IMR-90 (cell line): ENCODE measurements around the gene PRADC1. TPM values are rescaled to one million over a fixed set of nuclear protein-coding genes. Genes with fewer than 3 reads are reported as not detected.

Experiments used
- ATAC-seq: fragments of 200-7000 bp; cut with Tn5 transposase; 2 replicates; pipeline ENCODE4 v1.9.1; 2020; ENCODE audit warnings: low read depth, mild to moderate bottlenecking, moderate library complexity
- BruUV-seq: library from RNA; stranded (reverse); fragments of 400-500 nt; replicated peaks from 2 replicates; lab custom pipeline; 2021; lab: Mats Ljungman, UMichigan
- CTCF ChIA-PET: fragments of 300-600 bp; formaldehyde crosslinking; extraction: SDS; loops from one replicate; lab custom pipeline; 2021; ENCODE audit warnings: antibody characterized with exemption; lab: Yijun Ruan, JAX
- POLR2A ChIA-PET: fragments of 300-600 bp; sonication (Branson Sonifier 250); formaldehyde crosslinking; loops from one replicate; lab custom pipeline; 2022; ENCODE audit warnings: antibody characterized with exemption; ENCODE audit not compliant: unreplicated experiment; lab: Charles Lee
- DNase-seq: peaks from one replicate; pipeline ENCODE4 v3.0.0; 2013
- H2AFZ ChIP-seq: replicated peaks from 2 replicates; pipeline ENCODE3; 2013; ENCODE audit warnings: low read length, mild to moderate bottlenecking; ENCODE audit not compliant: poor library complexity
- H2AK5ac ChIP-seq: 2 replicates; pipeline ENCODE4 v1.6.1; 2013; ENCODE audit warnings: low read depth, low read length, inconsistent platforms
- H2AK9ac ChIP-seq: replicated peaks from 2 replicates; pipeline ENCODE3; 2013; ENCODE audit warnings: mild to moderate bottlenecking, low read depth, low read length, moderate library complexity; ENCODE audit not compliant: poor library complexity
- H2BK120ac ChIP-seq: 2 replicates; pipeline ENCODE4 v1.6.1; 2013; ENCODE audit warnings: low read depth, low read length, inconsistent platforms
- H2BK15ac ChIP-seq: 3 replicates; pipeline ENCODE4 v1.6.1; 2013; ENCODE audit warnings: low read depth, low read length, inconsistent platforms
- H2BK20ac ChIP-seq: 2 replicates; pipeline ENCODE4 v1.6.1; 2013; ENCODE audit warnings: low read depth, mild to moderate bottlenecking, inconsistent platforms, low read length, moderate library complexity
- H2BK5ac ChIP-seq: 2 replicates; pipeline ENCODE4 v1.6.1; 2013; ENCODE audit warnings: mild to moderate bottlenecking, low read depth, low read length, inconsistent platforms; ENCODE audit not compliant: poor library complexity, severe bottlenecking
- H3K14ac ChIP-seq: replicated peaks from 2 replicates; pipeline ENCODE4 v1.6.1; 2013; ENCODE audit warnings: low read depth, low read length, inconsistent platforms
- H3K18ac ChIP-seq: 2 replicates; pipeline ENCODE4 v1.6.1; 2013; ENCODE audit warnings: low read depth, low read length, control low read depth
- H3K23ac ChIP-seq: 2 replicates; pipeline ENCODE4 v1.6.1; 2013; ENCODE audit warnings: low read depth, low read length, inconsistent platforms
- H3K27ac ChIP-seq: 2 replicates; pipeline ENCODE4 v1.5.1; 2013; ENCODE audit warnings: mild to moderate bottlenecking, control low read depth, low read length; ENCODE audit not compliant: insufficient read depth
- H3K27me3 ChIP-seq: 2 replicates; pipeline ENCODE4 v1.6.1; 2013; ENCODE audit warnings: low read length; ENCODE audit not compliant: control insufficient read depth, insufficient read depth
- H3K36me3 ChIP-seq: 2 replicates; pipeline ENCODE4 v1.6.1; 2013; ENCODE audit warnings: low read length, mixed read lengths; ENCODE audit not compliant: control insufficient read depth, insufficient read depth
- H3K4ac ChIP-seq: 2 replicates; pipeline ENCODE4 v1.6.1; 2013; ENCODE audit warnings: low read depth, low read length, inconsistent platforms
- H3K4me1 ChIP-seq: 2 replicates; pipeline ENCODE4 v1.6.1; 2013; ENCODE audit warnings: low read length, mixed read lengths; ENCODE audit not compliant: control insufficient read depth, insufficient read depth
- H3K4me2 ChIP-seq: 2 replicates; pipeline ENCODE4 v1.6.1; 2013; ENCODE audit warnings: low read depth, mild to moderate bottlenecking, control low read depth, low read length, moderate library complexity
- H3K4me3 ChIP-seq: 2 replicates; pipeline ENCODE4 v1.5.1; 2013; ENCODE audit warnings: low read depth, mild to moderate bottlenecking, control low read depth, low read length, moderate library complexity; ENCODE audit not compliant: insufficient read depth
- H3K56ac ChIP-seq: 2 replicates; pipeline ENCODE4 v1.6.1; 2013; ENCODE audit warnings: low read length, inconsistent platforms; ENCODE audit not compliant: insufficient read depth; ENCODE audit errors: extremely low read depth
- H3K79me1 ChIP-seq, 2 experiments: 2 replicates each; pipeline ENCODE4 v1.6.1; 2013; ENCODE audit warnings: low read length in 2 of 2, inconsistent platforms in 1 of 2, low read depth in 1 of 2
- H3K9ac ChIP-seq: 2 replicates; pipeline ENCODE4 v1.6.1; 2013; ENCODE audit warnings: low read depth, low read length, control low read depth
- H3K9me1 ChIP-seq: 2 replicates; pipeline ENCODE4 v1.6.1; 2013; ENCODE audit warnings: low read length, inconsistent platforms; ENCODE audit not compliant: insufficient read depth
- H3K9me3 ChIP-seq: 2 replicates; pipeline ENCODE4 v1.6.1; 2013; ENCODE audit warnings: low read length; ENCODE audit not compliant: control insufficient read depth, insufficient read depth
- H4K20me1 ChIP-seq: 2 replicates; pipeline ENCODE4 v1.6.1; 2013; ENCODE audit warnings: low read length, inconsistent platforms; ENCODE audit not compliant: insufficient read depth
- H4K5ac ChIP-seq: 2 replicates; pipeline ENCODE4 v1.6.1; 2013; ENCODE audit warnings: mild to moderate bottlenecking, low read depth, low read length, control low read depth
- H4K8ac ChIP-seq, 2 experiments: 2 replicates each; pipeline ENCODE4 v1.6.1; 2013; ENCODE audit warnings: low read depth in 2 of 2, low read length in 2 of 2, control low read depth in 1 of 2, inconsistent platforms in 1 of 2
- H4K91ac ChIP-seq: 2 replicates; pipeline ENCODE4 v1.6.1; 2013; ENCODE audit warnings: low read depth, low read length, inconsistent platforms; ENCODE audit not compliant: insufficient read depth
- CEBPB ChIP-seq: IDR thresholded peaks from 2 replicates; pipeline ENCODE4 v1.6.1; 2012; ENCODE audit warnings: low read depth, low read length, improper control_type of control experiment
- FOS ChIP-seq: fragments of 150-350 bp; IDR thresholded peaks from 2 replicates; pipeline ENCODE4 v1.6.1; 2016; ENCODE audit warnings: low read depth, low read length
- MAZ ChIP-seq: IDR thresholded peaks from 2 replicates; pipeline ENCODE4 v1.6.1; 2012; ENCODE audit warnings: low read depth, mild to moderate bottlenecking, low read length, improper control_type of control experiment, moderate library complexity, borderline replicate concordance
- POLR2A ChIP-seq: IDR thresholded peaks from 2 replicates; pipeline ENCODE4 v1.6.1; 2012; ENCODE audit warnings: mild to moderate bottlenecking, low read depth, low read length
- WGBS, 2 experiments: methylation state at CpG; one replicate each; pipeline versions ENCODE4 v1.1.5 to v1.1.7; 2013; ENCODE audit warnings: missing lambda C conversion rate in 2 of 2; ENCODE audit not compliant: insufficient read length in 1 of 2; ENCODE audit errors: extremely low coverage in 2 of 2; 5-methylcytosine and 5-hydroxymethylcytosine counted together
- dilution Hi-C: fragments of 300-500 bp; cut with HindIII; formaldehyde crosslinking; loops from one replicate; pipeline ENCODE4 v1.14.3; 2018; ENCODE audit warnings: low sequenced_read_pairs; ENCODE audit not compliant: unreplicated experiment
- in situ Hi-C: fragments of 300-500 bp; cut with MboI; formaldehyde crosslinking; loops from 3 replicates; pipeline ENCODE4 v1.14.3; 2019; ENCODE audit warnings: low sequenced_read_pairs, inconsistent platforms, mixed read lengths
- intact Hi-C: fragments of 100-400 bp; cut with micrococcal nuclease; formaldehyde crosslinking; loops from 2 replicates; pipeline ENCODE4 v1.10.0; 2022
- polyA plus RNA-seq, 3 experiments: library from polyadenylated mRNA; depleted of rRNA; stranded (reverse); fragments of >200 nt; gene quantifications; 2 replicates each; pipeline ENCODE4 v1.2.3, GENCODE V29; 2012; ENCODE audit warnings: low replicate concordance in 1 of 3
- total RNA-seq: library from RNA; depleted of rRNA; stranded (reverse); fragments of >200 nt; gene quantifications from 2 replicates; pipeline ENCODE4 v1.2.3, GENCODE V29; 2012

PRADC1 gene
- total and polyA plus RNA-seq, 2 of the 4 experiments (the other 2 are of a cell fraction) = 13.1 to 18.4 TPM

- POLR2A ChIA-PET = no interaction called here
- CTCF ChIA-PET = no interaction called here
- no CpG with 5 or more reads among the region's 2 CpGs for WGBS, 2 experiments
- no peak for DNase-seq
- Histone ChIP-seq H2AFZ (no peak overlapping the region), H3K9ac (no peak overlapping the region), H4K20me1 (peaks cover 8% of the 10 kb centered on the region), H2BK20ac (no peak overlapping the region), H2BK15ac (no peak overlapping the region), H3K14ac (no peak overlapping the region), H3K9me1 (peaks cover 7% of the 10 kb centered on the region; the same call in 1 of the 2 replicates), H3K18ac (no peak overlapping the region), H4K8ac (no peak overlapping the region), H3K4ac (no peak overlapping the region), H3K4me2 (no peak overlapping the region), H3K36me3 (peaks cover 30% of the 10 kb centered on the region), H3K23ac (no peak overlapping the region), H4K91ac (no peak overlapping the region), H3K79me1 (no peaks in the 10 kb centered on the region; a peak in 1 of 4 replicates), H2BK5ac (no peak overlapping the region), H3K9me3 (no peaks in the 10 kb centered on the region), H2BK120ac (no peak overlapping the region), H2AK9ac (no peak overlapping the region), H3K27me3 (no peaks in the 10 kb centered on the region), H3K4me3 (no peak overlapping the region), H3K27ac (no peak overlapping the region), H3K4me1 (no peaks in the 10 kb centered on the region), H4K5ac (no peak overlapping the region), H3K56ac (no peak overlapping the region), H2AK5ac (no peak overlapping the region)
- ATAC-seq = no peak
- no TSS peak for BruUV-seq
- TF ChIP-seq MAZ (no peak), CEBPB (no peak), FOS (no peak), POLR2A (no peak)
- in situ Hi-C loops (no loop called here), dilution Hi-C loops (no loop called here), intact Hi-C loops (no loop called here)
These were observed 24.0 kb upstream of the PRADC1 start for GRCh38 chr2:73257021-73257420.
